ENCODE measurements around the gene RABL2B.
"Not testable (repeated sequence)": the region's sequence is repeated elsewhere in the genome, so short reads cannot be mapped to it uniquely, and the experiment has no call there.

RABL2B gene
- long read RNA-seq, partial matches to known transcripts, result 2 of 38 reads
- long read RNA-seq, other reads (novel, unspliced or antisense), result 31 of 38 reads

GRCh38 chr22:50783033-50783879 is at the start of gene RABL2B:
Gene RABL2B, minus strand, starts transcription at chr22:50783636. Its CDS starts 1,342 bp downstream, at chr22:50782294.
- H3K4me3 ChIP-seq (replicated peaks; ENCODE audit: insufficient read depth, low read length), result peak within 1 kb of the TSS; percentile 54
- not testable (repeated sequence) for H3K27me3 ChIP-seq (ENCODE audit: insufficient read depth, poor library complexity, severe bottlenecking)
- H3K27ac ChIP-seq (replicated peaks), result peak within 1 kb of the TSS; percentile 37; the same call in 1 of the 2 replicates
- TF ChIP-seq POLR2AphosphoS5 (IDR thresholded peaks at IDR 0.05; ENCODE audit: low read depth), result peak; percentile 21; the same call in 1 of the 2 replicates
- DNase-seq (ENCODE audit: low read depth in 1 of 2, low spot score in 1 of 2), result peak; percentile 74 to 85

GRCh38 chr22:50786936-50787335 is 3.5 kb upstream of the RABL2B start:
- not testable (repeated sequence) for DNase-seq (ENCODE audit: low read depth in 1 of 2, low spot score in 1 of 2); H3K4me3 ChIP-seq (replicated peaks; ENCODE audit: insufficient read depth, low read length); H3K27me3 ChIP-seq (ENCODE audit: insufficient read depth, poor library complexity, severe bottlenecking); H3K27ac ChIP-seq (replicated peaks)

GRCh38 chr22:50785289-50785688 is 1.9 kb upstream of the RABL2B start:
- not testable (repeated sequence) for H3K27me3 ChIP-seq (ENCODE audit: insufficient read depth, poor library complexity, severe bottlenecking); H3K27ac ChIP-seq (replicated peaks); H3K4me3 ChIP-seq (replicated peaks; ENCODE audit: insufficient read depth, low read length)
- TF ChIP-seq SPI1 (IDR thresholded peaks at IDR 0.05; ENCODE audit: borderline replicate concordance, low read depth), result peak; percentile 70
- DNase-seq (ENCODE audit: low read depth in 1 of 2, low spot score in 1 of 2), result peak in 1 of 2 experiments; percentile 60

- not testable (repeated sequence) for DNase-seq (ENCODE audit: low read depth in 1 of 2, low spot score in 1 of 2); H3K27me3 ChIP-seq (ENCODE audit: insufficient read depth, poor library complexity, severe bottlenecking); H3K27ac ChIP-seq (replicated peaks)
- H3K4me3 ChIP-seq (replicated peaks; ENCODE audit: insufficient read depth, low read length), result peak overlapping the region; percentile 40
These were observed 442 bp upstream of the RABL2B start for GRCh38 chr22:50783880-50784276.

GRCh38 chr22:50782253-50782652 is 1.2 kb downstream of the RABL2B start:
- H3K4me3 ChIP-seq (replicated peaks; ENCODE audit: insufficient read depth, low read length); H3K27me3 ChIP-seq (ENCODE audit: insufficient read depth, poor library complexity, severe bottlenecking); H3K27ac ChIP-seq (replicated peaks); DNase-seq (ENCODE audit: low read depth in 1 of 2, low spot score in 1 of 2): not testable (repeated sequence)

GRCh38 chr22:50780244-50780643 is 3.2 kb downstream of the RABL2B start:
- not testable (repeated sequence) for H3K27me3 ChIP-seq (ENCODE audit: insufficient read depth, poor library complexity, severe bottlenecking); H3K27ac ChIP-seq (replicated peaks); H3K4me3 ChIP-seq (replicated peaks; ENCODE audit: insufficient read depth, low read length)
- DNase-seq (ENCODE audit: low read depth in 1 of 2, low spot score in 1 of 2), result peak; percentile 28 to 82

GRCh38 chr22:50777631-50778030 is 5.8 kb downstream of the RABL2B start:
- H3K27me3 ChIP-seq (ENCODE audit: insufficient read depth, poor library complexity, severe bottlenecking); DNase-seq (ENCODE audit: low read depth in 1 of 2, low spot score in 1 of 2); H3K27ac ChIP-seq (replicated peaks); H3K4me3 ChIP-seq (replicated peaks; ENCODE audit: insufficient read depth, low read length): not testable (repeated sequence)

GRCh38 chr22:50775132-50775531 is 8.3 kb downstream of the RABL2B start:
- H3K4me3 ChIP-seq (replicated peaks; ENCODE audit: insufficient read depth, low read length); H3K27me3 ChIP-seq (ENCODE audit: insufficient read depth, poor library complexity, severe bottlenecking); H3K27ac ChIP-seq (replicated peaks): not testable (repeated sequence)
- peak in 1 of 2 experiments; percentile 8 for DNase-seq (ENCODE audit: low read depth in 1 of 2, low spot score in 1 of 2)

GRCh38 chr22:50764288-50764687 is 19.1 kb downstream of the RABL2B start:
- DNase-seq (ENCODE audit: low read depth in 1 of 2, low spot score in 1 of 2), result not testable (repeated sequence)

GRCh38 chr22:50761829-50762228 is 21.6 kb downstream of the RABL2B start:
- not testable (repeated sequence) for H3K4me3 ChIP-seq (replicated peaks; ENCODE audit: insufficient read depth, low read length); H3K27me3 ChIP-seq (ENCODE audit: insufficient read depth, poor library complexity, severe bottlenecking); DNase-seq (ENCODE audit: low read depth in 1 of 2, low spot score in 1 of 2); H3K27ac ChIP-seq (replicated peaks)

More at GRCh38 chr22:50764288-50764687, 19.1 kb downstream of the RABL2B start:
- H3K4me3 ChIP-seq (replicated peaks; ENCODE audit: insufficient read depth, low read length); H3K27ac ChIP-seq (replicated peaks); H3K27me3 ChIP-seq (ENCODE audit: insufficient read depth, poor library complexity, severe bottlenecking): not testable (repeated sequence)

GRCh38 chr22:50759597-50760341 is 23.7 kb downstream of the RABL2B start:
- not testable (repeated sequence) for H3K27ac ChIP-seq (replicated peaks); H3K27me3 ChIP-seq (ENCODE audit: insufficient read depth, poor library complexity, severe bottlenecking); DNase-seq (ENCODE audit: low read depth in 1 of 2, low spot score in 1 of 2); H3K4me3 ChIP-seq (replicated peaks; ENCODE audit: insufficient read depth, low read length)

GRCh38 chr22:50756949-50757491 is 26.4 kb downstream of the RABL2B start:
- H3K27ac ChIP-seq (replicated peaks); H3K27me3 ChIP-seq (ENCODE audit: insufficient read depth, poor library complexity, severe bottlenecking): not testable (repeated sequence)
- peak overlapping the region; percentile 25 for H3K4me3 ChIP-seq (replicated peaks; ENCODE audit: insufficient read depth, low read length)
- peak in 1 of 2 experiments; percentile 57 for DNase-seq (ENCODE audit: low read depth in 1 of 2, low spot score in 1 of 2)

- not testable (repeated sequence) for H3K27me3 ChIP-seq (ENCODE audit: insufficient read depth, poor library complexity, severe bottlenecking); H3K4me3 ChIP-seq (replicated peaks; ENCODE audit: insufficient read depth, low read length); DNase-seq (ENCODE audit: low read depth in 1 of 2, low spot score in 1 of 2); H3K27ac ChIP-seq (replicated peaks)
These were observed 27.0 kb downstream of the RABL2B start for GRCh38 chr22:50756406-50756805.

- H3K27me3 ChIP-seq (ENCODE audit: insufficient read depth, poor library complexity, severe bottlenecking); DNase-seq (ENCODE audit: low read depth in 1 of 2, low spot score in 1 of 2); H3K4me3 ChIP-seq (replicated peaks; ENCODE audit: insufficient read depth, low read length); H3K27ac ChIP-seq (replicated peaks): not testable (repeated sequence)
These were observed 28.2 kb downstream of the RABL2B start for GRCh38 chr22:50755251-50755650.

Data from HL-60 (cell line).